ENCODE data around the gene RASD1.
"Not testable (repeated sequence)": the region's sequence is repeated elsewhere in the genome, so short reads cannot be mapped to it uniquely, and the experiment has no call there.

Gene RASD1

GRCh38 chr17:17495536-17496188 lies 533 bp downstream of the RASD1 start:
- DNase-seq = peak; percentile 57

- peak; percentile 39 for DNase-seq
Measured at GRCh38 chr17:17494870-17495535, 1.2 kb downstream of the RASD1 start.

DNA sequence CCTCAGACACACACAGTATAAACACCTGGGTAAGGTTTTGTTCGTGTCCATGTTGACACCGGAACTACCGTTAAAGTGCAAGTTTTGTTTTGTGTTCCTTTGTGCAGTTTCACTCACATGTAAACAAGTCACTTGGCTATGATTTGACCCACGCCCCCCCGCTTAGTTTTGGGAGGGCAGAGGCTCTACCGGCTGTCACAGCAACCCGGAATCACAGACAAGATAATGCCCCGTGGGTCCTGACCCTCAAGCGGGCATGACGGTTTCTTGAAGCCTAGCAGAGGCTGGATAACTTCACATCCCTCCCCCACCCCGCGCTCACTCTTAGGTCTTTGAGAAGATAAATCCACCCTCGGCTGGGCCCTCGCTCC lies 1.7 kb downstream of the RASD1 start:
- DNase-seq = no peak

GRCh38 chr17:17493986-17494466 lies 2.2 kb downstream of the RASD1 start:
- no peak for DNase-seq

GRCh38 chr17:17493249-17493985 lies 2.8 kb downstream of the RASD1 start:
- no peak for DNase-seq

DNA sequence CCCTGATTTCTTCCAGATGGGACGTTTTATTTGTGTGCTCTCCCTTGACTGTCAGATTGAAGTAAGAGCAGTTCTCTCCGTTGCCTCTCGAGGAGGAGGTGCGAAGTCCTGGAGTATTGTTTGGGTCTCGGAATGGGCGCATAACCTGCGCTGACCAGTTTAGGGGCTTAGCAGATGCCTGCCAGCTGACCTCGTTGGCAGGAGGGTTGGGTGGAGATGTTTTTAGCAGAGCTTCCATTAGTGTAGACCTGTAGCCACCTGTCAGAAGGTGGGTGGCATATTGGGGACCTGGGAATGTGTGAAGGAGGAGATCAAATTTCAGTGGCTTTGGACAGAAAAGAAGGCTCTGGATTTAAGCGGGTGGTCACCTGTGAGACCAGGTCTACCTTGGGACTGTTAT lies 3.6 kb downstream of the RASD1 start:
- DNase-seq = no peak

- no peak for DNase-seq
Measured at GRCh38 chr17:17492085-17492484, 4.1 kb downstream of the RASD1 start.

GRCh38 chr17:17491546-17491988 lies 4.6 kb downstream of the RASD1 start:
- DNase-seq = no peak

- no peak for DNase-seq
Measured at GRCh38 chr17:17491031-17491471, 5.1 kb downstream of the RASD1 start.

DNA sequence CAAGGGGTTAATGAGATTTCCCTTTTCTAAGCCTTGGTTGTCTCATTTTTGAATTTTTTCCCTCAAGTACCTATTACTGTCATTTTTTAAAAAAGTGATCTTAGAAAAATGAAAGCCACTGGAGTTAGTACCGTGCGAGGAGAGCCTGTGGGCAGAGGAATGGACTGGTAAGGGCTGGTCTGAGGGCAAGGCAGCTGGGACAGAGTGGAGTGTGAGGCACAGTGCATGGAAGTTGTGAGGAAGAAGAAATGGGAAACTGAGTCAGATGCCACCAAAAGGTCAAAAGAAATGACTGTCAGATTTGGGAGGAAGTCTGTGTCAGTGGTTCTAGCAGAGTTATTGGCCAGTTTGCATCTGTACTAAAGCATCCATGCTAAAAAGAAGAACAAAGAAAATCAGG lies 8.2 kb downstream of the RASD1 start:
- DNase-seq = no peak

GRCh38 chr17:17486416-17486815 lies 9.8 kb downstream of the RASD1 start:
- DNase-seq = not testable (repeated sequence)

DNA sequence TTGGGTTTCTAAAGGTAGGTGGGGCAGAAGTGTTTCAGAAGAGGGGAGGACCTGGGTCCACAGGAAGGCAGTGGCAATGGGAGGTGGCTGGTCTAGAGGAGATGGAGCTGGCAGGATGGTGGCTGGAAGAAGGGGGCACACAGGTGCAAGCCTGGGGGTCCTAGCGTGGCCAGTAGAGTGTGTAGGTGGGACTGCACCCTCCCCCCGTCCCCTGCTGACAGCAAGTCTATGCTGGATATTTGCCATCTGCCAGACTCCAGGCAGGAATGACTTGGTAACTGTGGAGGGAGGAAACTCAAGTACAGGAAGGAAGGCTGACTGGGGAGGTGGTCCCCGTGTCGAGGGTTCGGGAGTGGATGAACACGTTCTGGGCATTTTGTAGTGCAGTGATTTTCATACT lies 10.8 kb downstream of the RASD1 start:
- DNase-seq = no peak

GRCh38 chr17:17484451-17484899 lies 11.7 kb downstream of the RASD1 start:
- DNase-seq = no peak

DNA sequence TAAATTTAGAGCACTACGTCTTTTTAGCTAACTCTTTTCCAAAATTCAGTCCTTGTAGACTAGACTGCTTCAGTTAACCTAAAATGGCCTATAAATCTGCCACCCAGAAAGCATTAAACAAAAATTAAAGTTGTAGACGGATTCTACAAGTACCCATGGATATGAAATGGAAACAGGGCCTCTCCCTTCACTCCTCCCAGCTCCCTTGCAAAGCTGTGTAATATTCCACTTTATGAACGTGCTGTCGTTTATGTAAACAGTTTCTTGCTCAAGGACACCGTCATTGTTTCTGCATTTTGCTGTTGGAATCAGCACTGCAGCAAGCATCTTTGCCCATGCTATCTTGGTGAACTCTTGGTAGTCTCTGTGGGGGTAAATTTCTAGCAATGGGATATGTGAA lies 14.3 kb downstream of the RASD1 start:
- no peak for DNase-seq

DNA sequence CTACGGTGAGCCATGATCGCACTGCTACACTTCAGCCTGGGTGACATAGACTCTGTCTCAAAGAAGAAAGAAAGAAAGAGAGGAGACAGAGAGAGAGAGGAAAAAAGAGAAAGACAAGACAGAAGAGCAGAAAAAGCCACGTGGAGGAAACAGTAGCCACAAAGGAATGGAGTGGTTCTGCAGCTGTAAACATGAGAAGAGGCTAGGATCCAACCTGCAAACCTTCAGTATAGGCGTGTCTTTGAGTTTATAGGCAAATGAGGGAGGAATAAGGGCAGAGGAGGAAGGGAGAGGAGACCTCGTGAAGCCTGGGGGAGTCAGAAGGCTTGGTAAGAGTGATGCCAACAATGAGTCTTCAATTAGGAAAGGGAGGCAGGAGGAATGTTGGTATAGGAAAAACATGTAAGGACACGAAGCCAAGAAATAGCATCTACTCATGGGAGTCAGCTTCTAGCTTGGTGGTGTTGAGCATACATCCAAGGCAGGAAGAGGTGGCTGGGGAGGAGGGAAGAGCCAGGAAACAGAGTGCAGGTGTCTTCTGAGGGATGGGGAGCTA lies 15.5 kb downstream of the RASD1 start:
- no peak for DNase-seq

GRCh38 chr17:17479209-17479608 lies 17.0 kb downstream of the RASD1 start:
- DNase-seq = no peak

- DNase-seq = peak; percentile 94
Measured at GRCh38 chr17:17476865-17477467, 19.2 kb downstream of the RASD1 start, which contains the start of gene MED9. Gene MED9, plus strand, starts transcription at chr17:17477000. Its CDS starts 42 bp downstream, at chr17:17477042.

DNA sequence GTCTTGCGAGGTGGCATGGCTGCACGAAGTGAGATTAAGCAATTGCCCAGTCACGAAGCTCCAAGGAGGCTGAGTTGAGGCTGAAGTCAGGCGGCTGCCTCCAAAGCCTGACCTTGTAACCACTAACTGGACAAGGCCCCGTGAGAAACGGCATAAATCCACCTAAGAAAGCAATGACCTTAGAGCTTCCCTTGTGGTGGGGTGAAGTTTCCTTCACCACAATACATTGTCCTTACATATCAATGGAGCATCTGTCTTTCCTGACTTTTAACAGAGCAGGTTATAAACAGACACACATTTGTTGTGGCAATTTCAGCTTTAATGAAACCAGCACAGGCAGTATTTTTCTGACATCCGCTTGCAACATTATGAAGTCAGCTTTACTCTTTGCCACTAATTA lies 21.9 kb downstream of the RASD1 start:
- DNase-seq = no peak

DNA sequence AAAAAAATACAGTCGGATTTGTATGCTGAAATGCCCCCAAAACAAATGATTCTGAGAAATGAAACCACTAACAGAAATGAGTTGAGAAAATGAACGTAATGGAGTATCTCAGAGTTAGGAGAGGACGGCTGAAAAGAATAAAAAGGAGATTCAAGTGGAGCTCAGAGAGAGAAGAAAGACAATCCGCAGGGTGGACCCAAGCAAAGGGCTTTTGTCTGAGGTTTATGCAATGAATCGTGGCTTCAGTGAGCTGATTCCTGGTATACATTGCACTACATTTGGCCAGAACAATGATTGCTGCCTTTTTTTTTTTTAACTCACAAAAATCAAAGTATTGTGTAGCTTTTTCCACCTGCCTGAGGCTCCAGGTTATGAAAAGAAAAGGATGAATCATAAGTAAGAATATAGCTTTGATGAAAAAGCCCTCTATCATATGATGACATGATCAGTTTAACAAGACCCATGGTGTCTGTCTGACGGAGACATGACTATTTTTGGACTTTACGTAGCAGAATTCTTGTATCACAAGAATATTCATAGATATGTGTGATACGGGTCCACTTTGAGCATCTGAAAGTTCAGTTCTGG lies 23.8 kb downstream of the RASD1 start:
- peak; percentile 22 for DNase-seq

GRCh38 chr17:17469996-17470395 lies 26.2 kb downstream of the RASD1 start:
- no peak for DNase-seq

GRCh38 chr17:17469358-17469757 lies 26.8 kb downstream of the RASD1 start:
- no peak for DNase-seq

DNA sequence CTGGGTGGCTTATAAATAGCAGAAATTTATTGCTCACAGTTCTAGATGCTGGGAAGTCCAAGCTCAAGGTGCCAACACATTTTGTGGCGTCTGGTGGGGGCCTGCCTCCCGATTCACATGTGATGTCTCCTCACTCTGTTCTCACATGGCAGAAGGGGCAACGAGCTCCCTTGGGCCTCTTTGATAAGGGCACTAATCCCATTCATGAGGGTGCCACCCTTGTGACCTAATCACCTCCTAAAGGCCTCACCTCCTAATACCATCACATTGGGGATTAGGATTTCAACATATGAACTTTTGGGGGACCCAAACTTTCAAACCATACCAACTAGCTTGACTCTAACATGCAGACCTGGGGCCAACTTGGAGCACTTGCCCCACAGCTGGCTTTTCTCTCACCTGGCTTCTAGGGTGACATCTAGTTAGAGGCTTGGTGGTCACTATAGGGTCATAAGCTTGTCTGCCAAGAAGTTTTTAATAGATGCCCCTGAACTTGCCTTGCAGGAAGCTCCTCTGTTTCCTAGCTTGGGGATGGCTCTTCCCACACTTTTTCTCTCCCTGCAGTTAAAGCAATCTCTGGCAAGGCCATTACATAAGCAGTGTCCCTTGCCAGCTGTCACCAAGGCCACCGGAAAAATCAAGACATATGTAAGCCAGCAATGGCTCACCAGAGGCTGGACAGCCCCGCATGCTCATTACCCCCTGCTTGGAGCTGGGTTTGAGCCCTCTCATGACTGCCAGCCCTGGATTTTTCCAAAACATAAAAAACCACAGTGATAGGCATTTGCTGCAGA lies 27.8 kb downstream of the RASD1 start:
- no peak for DNase-seq

Data from NCI-H146 (cell line).